HepG2 (cell line): ENCODE measurements around the gene STIM1. TPM values are rescaled to one million over a fixed set of nuclear protein-coding genes. Genes with fewer than 3 reads are reported as not detected.

Experiments used
- AGO1 ChIP-seq: fragments of 200-400 bp; formaldehyde crosslinking; IDR thresholded peaks from 2 replicates; pipeline ENCODE4 v1.6.1; 2017; ENCODE audit warnings: mild to moderate bottlenecking, low read depth, low read length, moderate library complexity; ENCODE audit not compliant: poor library complexity, severe bottlenecking
- HMG20B ChIP-seq: conservative IDR thresholded peaks from 2 replicates; pipeline ENCODE4 v1.6.1; 2016; ENCODE audit warnings: missing genetic modification reagents, missing compliant biosample characterization
- KLF12 ChIP-seq: sonication (generic); formaldehyde crosslinking; IDR thresholded peaks from 2 replicates; pipeline ENCODE4 v1.4.0; 2020; ENCODE audit warnings: missing genetic modification reagents, borderline replicate concordance
- MXI1 ChIP-seq: IDR thresholded peaks from 3 replicates; pipeline ENCODE4 v1.6.1; 2012; ENCODE audit warnings: low read depth, low read length, inconsistent platforms, borderline replicate concordance
- NFE2L1 ChIP-seq: sonication (generic); formaldehyde crosslinking; IDR thresholded peaks from 2 replicates; pipeline ENCODE4 v1.4.0; 2020; ENCODE audit warnings: missing genetic modification reagents, mild to moderate bottlenecking, borderline replicate concordance
- NKX3-1 ChIP-seq: sonication (generic); formaldehyde crosslinking; IDR thresholded peaks from 2 replicates; pipeline ENCODE4 v1.5.0; 2020; ENCODE audit warnings: missing genetic modification reagents
- RCOR2 ChIP-seq: IDR thresholded peaks from 2 replicates; pipeline ENCODE4 v1.6.1; 2016; ENCODE audit warnings: missing biosample characterization, missing genetic modification reagents
- SCMH1 ChIP-seq: sonication (generic); formaldehyde crosslinking; IDR thresholded peaks from 2 replicates; pipeline ENCODE4 v1.9.0; 2021; ENCODE audit warnings: missing genetic modification reagents, mild to moderate bottlenecking, borderline replicate concordance
- SP1 ChIP-seq, 2 experiments: fragments of 450-650 bp in 1 of 2; sonication (generic) in 1 of 2; formaldehyde crosslinking in 1 of 2; IDR thresholded peaks; 2 replicates each; pipeline versions ENCODE4 v1.4.0 to v1.6.1; 2016 to 2020; ENCODE audit warnings: missing genetic modification reagents in 1 of 2
- TARDBP ChIP-seq: sonication (generic); formaldehyde crosslinking; IDR thresholded peaks from 2 replicates; pipeline ENCODE4 v1.8.0; 2022; ENCODE audit warnings: mild to moderate bottlenecking, missing genetic modification reagents
- TGIF2 ChIP-seq: IDR thresholded peaks from 2 replicates; pipeline ENCODE4 v1.6.1; 2016; ENCODE audit warnings: control low read depth, missing compliant biosample characterization
- ZNF430 ChIP-seq: sonication (generic); formaldehyde crosslinking; IDR thresholded peaks from 2 replicates; pipeline ENCODE4 v1.9.0; 2021; ENCODE audit warnings: mild to moderate bottlenecking, missing genetic modification reagents
- ZNF574 ChIP-seq: sonication (generic); formaldehyde crosslinking; IDR thresholded peaks from 2 replicates; pipeline ENCODE4 v1.4.0; 2020; ENCODE audit warnings: missing genetic modification reagents
- ZNF609 ChIP-seq: sonication (generic); formaldehyde crosslinking; IDR thresholded peaks from 2 replicates; pipeline ENCODE4 v1.4.0; 2020; ENCODE audit warnings: mild to moderate bottlenecking, missing genetic modification reagents, borderline replicate concordance
- ZNF615 ChIP-seq: sonication (generic); formaldehyde crosslinking; IDR thresholded peaks from 2 replicates; pipeline ENCODE4 v1.5.0; 2020; ENCODE audit warnings: mild to moderate bottlenecking, missing genetic modification reagents, borderline replicate concordance
- ZNF629 ChIP-seq: sonication (generic); formaldehyde crosslinking; conservative IDR thresholded peaks from 2 replicates; pipeline ENCODE4 v1.5.0; 2020; ENCODE audit warnings: missing genetic modification reagents
- ZNF691 ChIP-seq: sonication (generic); formaldehyde crosslinking; IDR thresholded peaks from 2 replicates; pipeline ENCODE4 v1.4.0; 2020; ENCODE audit warnings: missing genetic modification reagents, low read depth, mild to moderate bottlenecking, borderline replicate concordance
- ZNF770 ChIP-seq: sonication (generic); formaldehyde crosslinking; IDR thresholded peaks from 2 replicates; pipeline ENCODE4 v1.5.0; 2020; ENCODE audit warnings: mild to moderate bottlenecking, missing genetic modification reagents
- polyA plus RNA-seq, 8 experiments: library from polyadenylated mRNA; depleted of rRNA in 3 of 8; stranded (reverse) in 7 of 8; unstranded in 1 of 8; fragments of >200 nt; fragmentation: Illumina TruSeq in 4 of 8; extraction: Trizol in 4 of 8; gene quantifications; 2 replicates each; pipeline versions ENCODE4 v1.2.1 to v1.2.3, GENCODE V29; 2011 to 2016; ENCODE audit warnings: low read depth in 4 of 8, missing spikeins in 1 of 8, mixed read lengths in 1 of 8; ENCODE audit not compliant: insufficient read depth in 1 of 8
- total RNA-seq, 5 experiments: library from RNA; depleted of rRNA; stranded (reverse); fragments of >200 nt; fragmentation: Illumina TruSeq; extraction: Trizol; gene quantifications; 2 replicates each; pipeline ENCODE4 v1.2.3, GENCODE V29; 2016; ENCODE audit warnings: low read depth in 1 of 5

STIM1 gene
- total and polyA plus RNA-seq, 2 of the 13 experiments (the other 11 are each of a cell fraction or from before 2014, with no cell fraction given), result 19.2 to 28.5 TPM

GRCh38 chr11:3808861-3809623 lies 46.4 kb upstream of the STIM1 start (continued):
- no peak for TF ChIP-seq ZNF609 (CRISPR knock-in tag)
- TF ChIP-seq SP1 (IDR thresholded peaks at IDR 0.05), result no peak
- no peak for TF ChIP-seq SP1 (CRISPR knock-in tag; IDR thresholded peaks at IDR 0.05)
- no peak for TF ChIP-seq NFE2L1 (CRISPR knock-in tag)
- TF ChIP-seq SCMH1 (CRISPR knock-in tag), result no peak
- 0 out of 2 replicates have a peak, but pooled peaks have one; percentile 12 for TF ChIP-seq TARDBP (CRISPR knock-in tag)
- no peak for TF ChIP-seq MXI1
- TF ChIP-seq RCOR2 (CRISPR knock-in tag), result 0 out of 2 replicates have a peak, but pooled peaks have one; percentile 31
- TF ChIP-seq TGIF2 (CRISPR knock-in tag), result 0 out of 2 replicates have a peak, but pooled peaks have one; percentile 40
- TF ChIP-seq ZNF691 (CRISPR knock-in tag), result no peak
- TF ChIP-seq HMG20B (CRISPR knock-in tag), result no peak
- 0 out of 2 replicates have a peak, but pooled peaks have one; percentile 39 for TF ChIP-seq ZNF430 (CRISPR knock-in tag)
- no peak for TF ChIP-seq NKX3-1
- TF ChIP-seq ZNF629 (CRISPR knock-in tag), result peak; percentile 96
- TF ChIP-seq AGO1, result no peak
- TF ChIP-seq KLF12 (CRISPR knock-in tag), result no peak
- TF ChIP-seq ZNF574 (CRISPR knock-in tag), result peak; percentile 67
- TF ChIP-seq ZNF770 (CRISPR knock-in tag), result no peak
- no peak for TF ChIP-seq ZNF615 (CRISPR knock-in tag)
